Peyer's patch (tissue), 4 donors: ENCODE measurements around the gene MSANTD1.

Experiments used
- POLR2A ChIP-seq, 2 donors: fragments of 450-650 bp; IDR thresholded peaks; one replicate each; pipeline ENCODE4 v1.5.1; 2017; ENCODE audit warnings: antibody characterized with exemption in 2 of 2, mild to moderate bottlenecking in 2 of 2, moderate library complexity in 2 of 2
- TF ChIP-seq, protein P1 (sequence below), 6 experiments: fragments of 450-650 bp in 4 of 6; fragments of 200-600 bp in 2 of 6; sonication (generic) in 1 of 6; IDR thresholded peaks; one replicate each; pipeline ENCODE4 v1.5.1; 2017 to 2019; ENCODE audit warnings: antibody characterized with exemption in 6 of 6, mild to moderate bottlenecking in 3 of 6, moderate library complexity in 1 of 6

DNA sequence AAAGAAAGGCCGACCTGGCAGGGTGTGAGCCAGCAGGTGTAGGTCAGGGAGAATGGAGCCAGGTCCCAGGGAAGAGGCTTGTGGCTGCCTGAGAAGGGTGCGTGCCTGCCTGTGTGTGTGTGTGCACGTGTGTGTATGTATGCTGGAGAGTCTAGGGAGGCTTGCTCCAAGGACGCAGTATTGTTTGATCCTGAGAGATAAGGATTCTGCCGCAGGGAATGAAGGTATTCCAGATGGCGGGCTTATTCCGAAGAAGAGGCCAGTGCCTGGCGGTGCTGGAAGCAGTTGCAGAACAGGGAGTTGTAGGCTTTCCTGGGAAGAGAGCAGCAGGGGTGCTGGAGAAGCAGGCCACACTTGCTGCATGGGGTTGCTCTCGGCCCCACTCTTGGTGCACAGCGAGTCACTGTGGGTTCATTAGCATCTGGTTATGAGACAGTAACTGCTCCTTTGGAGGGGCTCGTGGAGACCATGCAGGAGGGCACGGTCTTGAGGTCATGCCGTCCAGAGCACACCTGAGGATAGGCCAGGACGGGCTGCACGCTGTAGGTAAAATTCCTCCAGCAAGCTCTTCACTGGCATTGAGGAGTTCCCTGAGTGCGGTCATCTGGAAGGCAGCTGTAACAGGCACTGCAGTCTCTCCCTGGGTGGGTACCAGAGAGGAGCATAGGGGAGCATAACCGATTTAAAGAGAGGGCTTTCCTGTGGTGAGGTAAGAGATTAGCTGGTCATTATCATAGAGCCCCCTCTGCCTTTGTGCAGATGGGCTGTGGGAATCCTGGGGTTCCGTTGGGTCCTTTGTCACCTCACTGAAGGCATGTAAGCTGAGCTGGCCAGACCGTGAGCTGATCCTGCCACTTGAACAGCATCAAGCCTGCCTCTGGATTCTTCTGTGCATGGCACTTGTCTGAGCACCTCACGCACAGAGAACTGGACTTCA, 29.9 kb upstream of the MSANTD1 start:
- TF ChIP-seq, protein P1, sequence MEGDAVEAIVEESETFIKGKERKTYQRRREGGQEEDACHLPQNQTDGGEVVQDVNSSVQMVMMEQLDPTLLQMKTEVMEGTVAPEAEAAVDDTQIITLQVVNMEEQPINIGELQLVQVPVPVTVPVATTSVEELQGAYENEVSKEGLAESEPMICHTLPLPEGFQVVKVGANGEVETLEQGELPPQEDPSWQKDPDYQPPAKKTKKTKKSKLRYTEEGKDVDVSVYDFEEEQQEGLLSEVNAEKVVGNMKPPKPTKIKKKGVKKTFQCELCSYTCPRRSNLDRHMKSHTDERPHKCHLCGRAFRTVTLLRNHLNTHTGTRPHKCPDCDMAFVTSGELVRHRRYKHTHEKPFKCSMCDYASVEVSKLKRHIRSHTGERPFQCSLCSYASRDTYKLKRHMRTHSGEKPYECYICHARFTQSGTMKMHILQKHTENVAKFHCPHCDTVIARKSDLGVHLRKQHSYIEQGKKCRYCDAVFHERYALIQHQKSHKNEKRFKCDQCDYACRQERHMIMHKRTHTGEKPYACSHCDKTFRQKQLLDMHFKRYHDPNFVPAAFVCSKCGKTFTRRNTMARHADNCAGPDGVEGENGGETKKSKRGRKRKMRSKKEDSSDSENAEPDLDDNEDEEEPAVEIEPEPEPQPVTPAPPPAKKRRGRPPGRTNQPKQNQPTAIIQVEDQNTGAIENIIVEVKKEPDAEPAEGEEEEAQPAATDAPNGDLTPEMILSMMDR (IDR thresholded peaks at IDR 0.05) = no peak
- TF ChIP-seq POLR2A (IDR thresholded peaks at IDR 0.05) = no peak
